T-helper 1 cell treated with Interleukin-12 subunit alpha and Interleukin-12 subunit beta and Interleukin-4 antibody, amounts not matched to agents 30 μg/mL and 1 μg/mL, for 36 hours (primary cell): ENCODE data around the gene ZBTB32.

Experiments
- H3K27ac Mint-ChIP-seq: one replicate; pipeline ENCODE4 v1.8.0; 2021; ENCODE audit warnings: mild to moderate bottlenecking, mixed read lengths
- H3K27me3 Mint-ChIP-seq: one replicate; pipeline ENCODE4 v1.8.0; 2021; ENCODE audit warnings: low read depth, mixed read lengths
- H3K36me3 Mint-ChIP-seq: one replicate; pipeline ENCODE4 v1.8.0; 2021; ENCODE audit warnings: low read depth, mixed read lengths
- H3K4me1 Mint-ChIP-seq: one replicate; pipeline ENCODE4 v1.8.0; 2021; ENCODE audit warnings: low read depth, mixed read lengths
- H3K4me3 Mint-ChIP-seq: one replicate; pipeline ENCODE4 v1.8.0; 2021; ENCODE audit warnings: mild to moderate bottlenecking, moderate library complexity, mixed read lengths
- H3K9me3 Mint-ChIP-seq: one replicate; pipeline ENCODE4 v1.8.0; 2021; ENCODE audit warnings: mixed read lengths

ZBTB32 gene

GRCh38 chr19:35732540-35733179, 28.3 kb downstream of the ZBTB32 start:
- Mint-ChIP-seq H3K36me3 (peaks cover 48% of the 10 kb centered on the region), H3K27ac (no peak overlapping the region), H3K4me1 (peaks cover 9% of the 10 kb centered on the region), H3K9me3 (no peaks in the 10 kb centered on the region), H3K4me3 (no peak overlapping the region), H3K27me3 (no peaks in the 10 kb centered on the region)

GRCh38 chr19:35733180-35734125, 29.1 kb downstream of the ZBTB32 start:
- Mint-ChIP-seq H3K9me3 (no peaks in the 10 kb centered on the region), H3K27me3 (no peaks in the 10 kb centered on the region), H3K4me3 (no peak overlapping the region), H3K36me3 (peaks cover 43% of the 10 kb centered on the region), H3K4me1 (peaks cover 9% of the 10 kb centered on the region), H3K27ac (no peak overlapping the region)

GRCh38 chr19:35734273-35734672, 29.9 kb downstream of the ZBTB32 start:
- Mint-ChIP-seq H3K27me3 (no peaks in the 10 kb centered on the region), H3K4me3 (no peak overlapping the region), H3K4me1 (peaks cover 9% of the 10 kb centered on the region), H3K36me3 (peaks cover 43% of the 10 kb centered on the region), H3K9me3 (no peaks in the 10 kb centered on the region), H3K27ac (peak overlapping the region; percentile 17)

GRCh38 chr19:35734889-35735288, 30.5 kb downstream of the ZBTB32 start:
- H3K4me1 Mint-ChIP-seq, result peaks cover 7% of the 10 kb centered on the region
- H3K9me3 Mint-ChIP-seq, result no peaks in the 10 kb centered on the region
- H3K36me3 Mint-ChIP-seq, result peaks cover 43% of the 10 kb centered on the region
- H3K27ac Mint-ChIP-seq, result no peak overlapping the region
- no peaks in the 10 kb centered on the region for H3K27me3 Mint-ChIP-seq
- no peak overlapping the region for H3K4me3 Mint-ChIP-seq

- Mint-ChIP-seq H3K9me3 (no peaks in the 10 kb centered on the region), H3K27me3 (no peaks in the 10 kb centered on the region), H3K4me1 (peaks cover 16% of the 10 kb centered on the region), H3K27ac (no peak overlapping the region), H3K36me3 (peaks cover 30% of the 10 kb centered on the region), H3K4me3 (no peak overlapping the region)
Measured at GRCh38 chr19:35736913-35737886, 32.8 kb downstream of the ZBTB32 start.

GRCh38 chr19:35738021-35738886, 33.9 kb downstream of the ZBTB32 start:
- H3K4me3 Mint-ChIP-seq, result peak overlapping the region; percentile 37
- peaks cover 34% of the 10 kb centered on the region for H3K36me3 Mint-ChIP-seq
- no peaks in the 10 kb centered on the region for H3K27me3 Mint-ChIP-seq
- H3K9me3 Mint-ChIP-seq, result no peaks in the 10 kb centered on the region
- H3K4me1 Mint-ChIP-seq, result peaks cover 23% of the 10 kb centered on the region
- H3K27ac Mint-ChIP-seq, result peak overlapping the region; percentile 45

GRCh38 chr19:35738887-35739229, 34.5 kb downstream of the ZBTB32 start:
- H3K27ac Mint-ChIP-seq, result peak overlapping the region; percentile 45
- H3K4me3 Mint-ChIP-seq, result peak overlapping the region; percentile 37
- H3K9me3 Mint-ChIP-seq, result no peaks in the 10 kb centered on the region
- H3K36me3 Mint-ChIP-seq, result peaks cover 31% of the 10 kb centered on the region
- H3K4me1 Mint-ChIP-seq, result peaks cover 26% of the 10 kb centered on the region
- no peaks in the 10 kb centered on the region for H3K27me3 Mint-ChIP-seq

- Mint-ChIP-seq H3K4me3 (peak overlapping the region; percentile 96), H3K36me3 (peaks cover 26% of the 10 kb centered on the region), H3K9me3 (no peaks in the 10 kb centered on the region), H3K27ac (no peak overlapping the region), H3K27me3 (no peaks in the 10 kb centered on the region), H3K4me1 (peaks cover 27% of the 10 kb centered on the region)
Measured at GRCh38 chr19:35739275-35740107, 35.1 kb downstream of the ZBTB32 start.

GRCh38 chr19:35740108-35740422, 35.7 kb downstream of the ZBTB32 start:
- Mint-ChIP-seq H3K4me1 (peaks cover 27% of the 10 kb centered on the region), H3K27me3 (no peaks in the 10 kb centered on the region), H3K4me3 (peak overlapping the region; percentile 96), H3K27ac (no peak overlapping the region), H3K36me3 (peaks cover 21% of the 10 kb centered on the region), H3K9me3 (no peaks in the 10 kb centered on the region)

- Mint-ChIP-seq H3K36me3 (peaks cover 25% of the 10 kb centered on the region), H3K4me3 (peak overlapping the region; percentile 96), H3K9me3 (no peaks in the 10 kb centered on the region), H3K4me1 (peaks cover 27% of the 10 kb centered on the region), H3K27ac (peak overlapping the region; percentile 92), H3K27me3 (no peaks in the 10 kb centered on the region)
Measured at GRCh38 chr19:35740423-35741202, 36.3 kb downstream of the ZBTB32 start.

GRCh38 chr19:35741203-35741515, 36.8 kb downstream of the ZBTB32 start:
- H3K9me3 Mint-ChIP-seq, result no peaks in the 10 kb centered on the region
- H3K4me3 Mint-ChIP-seq, result peak overlapping the region; percentile 96
- H3K27ac Mint-ChIP-seq, result peak overlapping the region; percentile 92
- no peaks in the 10 kb centered on the region for H3K27me3 Mint-ChIP-seq
- H3K36me3 Mint-ChIP-seq, result peaks cover 24% of the 10 kb centered on the region
- peaks cover 28% of the 10 kb centered on the region for H3K4me1 Mint-ChIP-seq

- Mint-ChIP-seq H3K9me3 (no peaks in the 10 kb centered on the region), H3K4me3 (peak within 1 kb of the TSS; percentile 91), H3K27ac (peak within 1 kb of the TSS; percentile 97), H3K36me3 (peaks cover 18% of the 10 kb centered on the region), H3K4me1 (peaks cover 28% of the 10 kb centered on the region), H3K27me3 (no peaks in the 10 kb centered on the region)
Measured at GRCh38 chr19:35742121-35742724, 37.9 kb downstream of the ZBTB32 start, which contains the start of gene IGFLR1. Gene IGFLR1 (minus strand): TSS chr19:35742452. CDS start chr19:35741180, 1,272 bp downstream.
